HepG2 (cell line): ENCODE data around the gene IKBKE. TPM values are rescaled to one million over a fixed set of nuclear protein-coding genes. Genes with fewer than 3 reads are reported as not detected.

Experiments
- ATAC-seq: fragments of 200-7000 bp; cut with Tn5 transposase; 3 replicates; pipeline ENCODE4 v1.9.1; 2020; ENCODE audit warnings: mild to moderate bottlenecking, moderate library complexity
- BruUV-seq: library from RNA; stranded (reverse); fragments of 400-500 nt; replicated peaks from 2 replicates; lab custom pipeline; 2021; lab: Mats Ljungman, UMichigan
- CTCF ChIA-PET: fragments of 300-600 bp; formaldehyde crosslinking; extraction: SDS; loops from one replicate; lab custom pipeline; 2021; ENCODE audit warnings: low total read pairs, inconsistent platforms, low intra/inter-chr PET ratio; lab: Yijun Ruan, JAX
- POLR2A ChIA-PET: fragments of 350-600 bp; sonication (Branson Sonifier 250); formaldehyde crosslinking; loops from one replicate; lab custom pipeline; 2020; ENCODE audit warnings: antibody characterized with exemption, inconsistent platforms; lab: Yijun Ruan, JAX
- DNase-seq: peaks from one replicate; pipeline ENCODE4 v3.0.0-alpha.2; 2015; ENCODE audit warnings: low spot score
- FAIRE-seq: peaks from 3 replicates; lab custom pipeline; 2011; peaks lifted over from hg19 to GRCh38; lab: Jason Lieb, UNC
- H2AFZ ChIP-seq: one replicate; pipeline ENCODE4 v1.6.1; 2011; ENCODE audit warnings: low read length, inconsistent platforms
- H3K27ac ChIP-seq: fragments of 300-600 bp; 3 replicates; pipeline ENCODE4 v1.8.0; 2011; ENCODE audit warnings: mixed run types, mild to moderate bottlenecking, mixed read lengths, low read length, inconsistent platforms; ENCODE audit not compliant: insufficient read depth; ENCODE audit errors: extremely low read length
- H3K27me3 ChIP-seq, 2 experiments: fragments of 200-600 bp in 1 of 2; 2 replicates in 1 of 2; 3 replicates in 1 of 2; pipeline versions ENCODE4 v1.6.0 to v1.8.0; 2011; ENCODE audit warnings: low read length in 2 of 2, mild to moderate bottlenecking in 2 of 2, moderate library complexity in 2 of 2, inconsistent platforms in 1 of 2; ENCODE audit not compliant: insufficient read depth in 2 of 2, control insufficient read depth in 1 of 2
- H3K36me3 ChIP-seq, 2 experiments: fragments of 200-600 bp in 1 of 2; replicated peaks in 1 of 2; 2 replicates in 1 of 2; 3 replicates in 1 of 2; pipeline versions ENCODE4 v1.5.1 to v1.8.0; 2011; ENCODE audit warnings: low read length in 2 of 2, inconsistent platforms in 1 of 2; ENCODE audit not compliant: insufficient read depth in 2 of 2, control insufficient read depth in 1 of 2
- H3K4me1 ChIP-seq: 2 replicates; pipeline ENCODE4 v1.5.1; 2012; ENCODE audit warnings: low read length, inconsistent platforms; ENCODE audit not compliant: insufficient read depth
- H3K4me2 ChIP-seq: 2 replicates; pipeline ENCODE4 v1.6.0; 2011; ENCODE audit warnings: low read depth, low read length, inconsistent platforms
- H3K4me3 ChIP-seq, 3 experiments: fragments of 200-600 bp in 1 of 3; sonication (generic), shearing (Covaris generic) in 1 of 3; replicated peaks in 1 of 3; 2 replicates each; pipeline ENCODE4 v1.5.1; 2011 to 2016; ENCODE audit warnings: low read length in 3 of 3, inconsistent platforms in 2 of 3, low read depth in 2 of 3, mild to moderate bottlenecking in 2 of 3, control low read depth in 1 of 3, mixed read lengths in 1 of 3; ENCODE audit not compliant: insufficient read depth in 1 of 3
- H3K79me2 ChIP-seq: one replicate; pipeline ENCODE4 v1.6.1; 2011; ENCODE audit warnings: low read length, inconsistent platforms; ENCODE audit not compliant: insufficient read depth
- H3K9ac ChIP-seq: 2 replicates; pipeline ENCODE4 v1.6.0; 2011; ENCODE audit warnings: mild to moderate bottlenecking, low read depth, low read length, inconsistent platforms; ENCODE audit not compliant: insufficient read depth
- H3K9me3 ChIP-seq: 2 replicates; pipeline ENCODE4 v1.5.1; 2012; ENCODE audit warnings: mild to moderate bottlenecking, low read length
- H4K20me1 ChIP-seq: 2 replicates; pipeline ENCODE4 v1.6.0; 2011; ENCODE audit warnings: inconsistent platforms, mild to moderate bottlenecking, low read length, moderate library complexity; ENCODE audit not compliant: insufficient read depth
- DR1 ChIP-seq: sonication (generic); formaldehyde crosslinking; IDR thresholded peaks from 2 replicates; pipeline ENCODE4 v1.8.0; 2021; ENCODE audit warnings: mild to moderate bottlenecking, missing genetic modification reagents, inconsistent platforms
- MNT ChIP-seq: fragments of 450-650 bp; IDR thresholded peaks from 2 replicates; pipeline ENCODE4 v1.6.1; 2016
- NFRKB ChIP-seq: fragments of 450-650 bp; IDR thresholded peaks from 2 replicates; pipeline ENCODE4 v1.6.1; 2017
- POGK ChIP-seq: sonication (generic); formaldehyde crosslinking; conservative IDR thresholded peaks from 2 replicates; pipeline ENCODE4 v1.8.0; 2022; ENCODE audit warnings: mild to moderate bottlenecking, moderate library complexity, missing genetic modification reagents
- RELA ChIP-seq: sonication (generic); formaldehyde crosslinking; IDR thresholded peaks from 2 replicates; pipeline ENCODE4 v1.4.0; 2020; ENCODE audit warnings: missing genetic modification reagents
- ZFP36L1 ChIP-seq: sonication (generic); formaldehyde crosslinking; IDR thresholded peaks from 2 replicates; pipeline ENCODE4 v1.8.0; 2022; ENCODE audit warnings: mild to moderate bottlenecking, missing genetic modification reagents, moderate library complexity
- ZMYM4 ChIP-seq: sonication (generic); formaldehyde crosslinking; IDR thresholded peaks from 2 replicates; pipeline ENCODE4 v1.8.1; 2023; ENCODE audit warnings: mild to moderate bottlenecking, missing genetic modification reagents
- ZNF878 ChIP-seq: sonication (generic); formaldehyde crosslinking; IDR thresholded peaks from 2 replicates; pipeline ENCODE4 v1.8.1; 2023; ENCODE audit warnings: mild to moderate bottlenecking, missing genetic modification reagents, moderate library complexity
- ZNF891 ChIP-seq: sonication (generic); formaldehyde crosslinking; IDR thresholded peaks from 2 replicates; pipeline ENCODE4 v1.5.0; 2020; ENCODE audit warnings: mild to moderate bottlenecking, missing genetic modification reagents
- ZSCAN31 ChIP-seq: sonication (generic); formaldehyde crosslinking; IDR thresholded peaks from 2 replicates; pipeline ENCODE4 v1.5.0; 2020; ENCODE audit warnings: low read depth, mild to moderate bottlenecking, missing genetic modification reagents
- WGBS: methylation state at CpG from one replicate; pipeline ENCODE4 v1.1.6; 2017; ENCODE audit warnings: low lambda C conversion rate; 5-methylcytosine and 5-hydroxymethylcytosine counted together
- in situ Hi-C: cut with HindIII; loops from 2 replicates; pipeline ENCODE4 v1.10.0; 2017; ENCODE audit warnings: low pct_unique_long_range_greater_than_20kb; ENCODE audit not compliant: extremely low pct_ligation_motif_present
- intact Hi-C: fragments of 100-400 bp; cut with micrococcal nuclease; formaldehyde crosslinking; loops from one replicate; pipeline ENCODE4 v1.10.0; 2022; ENCODE audit not compliant: unreplicated experiment
- microRNA-seq: library from miRNA; unstranded; fragments of <30 nt; microRNA quantifications from one replicate; pipeline ENCODE4, GENCODE V29; 2020
- polyA plus RNA-seq, 8 experiments: library from polyadenylated mRNA; depleted of rRNA in 3 of 8; stranded (reverse) in 7 of 8; unstranded in 1 of 8; fragments of >200 nt; fragmentation: Illumina TruSeq in 4 of 8; extraction: Trizol in 4 of 8; gene quantifications; 2 replicates each; pipeline versions ENCODE4 v1.2.1 to v1.2.3, GENCODE V29; 2011 to 2016; ENCODE audit warnings: low read depth in 4 of 8, missing spikeins in 1 of 8, mixed read lengths in 1 of 8; ENCODE audit not compliant: insufficient read depth in 1 of 8
- small RNA-seq, 3 experiments: library from RNA; depleted of rRNA; stranded (forward); fragments of <200 nt; gene quantifications; one replicate each; pipeline ENCODE3, GENCODE V24; 2012; ENCODE audit warnings: low read depth in 2 of 3, low replicate concordance in 1 of 3; ENCODE audit not compliant: insufficient read length in 3 of 3, insufficient read depth in 2 of 3
- total RNA-seq, 5 experiments: library from RNA; depleted of rRNA; stranded (reverse); fragments of >200 nt; fragmentation: Illumina TruSeq; extraction: Trizol; gene quantifications; 2 replicates each; pipeline ENCODE4 v1.2.3, GENCODE V29; 2016; ENCODE audit warnings: low read depth in 1 of 5

The IKBKE gene
- total and polyA plus RNA-seq, 2 of the 13 experiments (the other 11 are each of a cell fraction or from before 2014, with no cell fraction given) = 4.5 to 5.8 TPM

GRCh38 chr1:206544562-206545257 lies 74.4 kb downstream of the IKBKE start (continued):
- no peak for TF ChIP-seq POGK (CRISPR knock-in tag)
- TF ChIP-seq ZMYM4 = no peak
- no peak for TF ChIP-seq NFRKB
- TF ChIP-seq RELA (CRISPR knock-in tag) = no peak
- TF ChIP-seq ZNF878 = no peak
- TF ChIP-seq DR1 (CRISPR knock-in tag) = no peak
- TF ChIP-seq MNT = peak; percentile 100
- 0 out of 2 replicates have a peak, but pooled peaks have one; percentile 36 for TF ChIP-seq ZNF891
- no peak for TF ChIP-seq ZSCAN31 (CRISPR knock-in tag)

GRCh38 chr1:206545351-206545750 lies 75.1 kb downstream of the IKBKE start:
- TF ChIP-seq ZFP36L1 (CRISPR knock-in tag) = no peak
- TF ChIP-seq, all 625 proteins: peak for 0
- no TSS peak for BruUV-seq
- no peaks in the 10 kb centered on the region; a peak in 1 of 5 replicates for H3K27me3 ChIP-seq
- H3K4me1 ChIP-seq = no peaks in the 10 kb centered on the region
- ChIA-PET POLR2A (no interaction called here), CTCF (interaction anchor here (1.2 to 3.0 kb wide), 2 partner anchors 38 to 119 kb away, joined by 3 to 33 read pairs; no protein-coding TSS in a partner anchor)
- no peak overlapping the region for H3K4me2 ChIP-seq
- in situ Hi-C loops (no loop called here), intact Hi-C loops (loop anchor here (1.0 kb wide), 1 partner anchor 38 kb away; no protein-coding TSS in a partner anchor)
- no peaks in the 10 kb centered on the region; the same call in 1 of the 2 replicates for H4K20me1 ChIP-seq
- DNase-seq (no peak), FAIRE-seq (no peak), ATAC-seq (no peak)
- no peaks in the 10 kb centered on the region for H3K36me3 ChIP-seq
- WGBS = 100% methylated on average over 1 of the region's 1 CpG
- no peaks in the 10 kb centered on the region for H3K9me3 ChIP-seq
- H3K4me3 ChIP-seq = no peak overlapping the region
- H3K79me2 ChIP-seq = no peaks in the 10 kb centered on the region
- no peak overlapping the region for H3K27ac ChIP-seq
- no peak overlapping the region for H2AFZ ChIP-seq
- no peak overlapping the region for H3K9ac ChIP-seq

Small RNAs within 50 kb of the gene (microRNA-seq; reads per million reads assigned to microRNA genes)
- not detected for gene MIR6769B

Small RNAs within 50 kb of the gene (small RNA-seq; reads per million reads assigned to genes)
- gene MIR6769B = 0 reads per million in 3 experiments

Other genes starting within 250 kb of the IKBKE start
- gene RASSF5, start 37.1 kb downstream of the IKBKE start, total RNA-seq (2016; rRNA removed; fragmentation: Illumina TruSeq; extraction: Trizol) = 0.18 and 0.49 TPM in 2 replicates
- 0.40 and 0.50 TPM in 2 replicates for gene RASSF5, start 37.1 kb downstream of the IKBKE start, polyA plus RNA-seq (2011; rRNA removed)
- 45.1 and 47.5 TPM in 2 replicates for gene EIF2D, start 142.0 kb downstream of the IKBKE start, total RNA-seq (2016; rRNA removed; fragmentation: Illumina TruSeq; extraction: Trizol)
- 61.1 and 64.9 TPM in 2 replicates for gene EIF2D, start 142.0 kb downstream of the IKBKE start, polyA plus RNA-seq (2011; rRNA removed)
- gene DYRK3, start 165.1 kb downstream of the IKBKE start, total RNA-seq (2016; rRNA removed; fragmentation: Illumina TruSeq; extraction: Trizol) = 2.8 and 4.1 TPM in 2 replicates
- 0.48 and 0.50 TPM in 2 replicates for gene DYRK3, start 165.1 kb downstream of the IKBKE start, polyA plus RNA-seq (2011; rRNA removed)
- 14.5 and 16.6 TPM in 2 replicates for gene MAPKAPK2, start 214.4 kb downstream of the IKBKE start, total RNA-seq (2016; rRNA removed; fragmentation: Illumina TruSeq; extraction: Trizol)
- 34.0 and 40.1 TPM in 2 replicates for gene MAPKAPK2, start 214.4 kb downstream of the IKBKE start, polyA plus RNA-seq (2011; rRNA removed)